Activated B cell treated with CpG ODN at 0.5 μM for 24 hours (primary cell): ENCODE results near the gene GLCCI1. TPM values are rescaled to one million over a fixed set of nuclear protein-coding genes. Genes with fewer than 3 reads are reported as not detected.

ENCODE experiments used
- ATAC-seq: fragments of 200-7000 bp; cut with Tn5 transposase; one replicate; pipeline ENCODE4 v1.10.0; 2021; ENCODE audit warnings: low read depth, mild to moderate bottlenecking, moderate library complexity
- CTCF ChIA-PET: fragments of 350-600 bp; sonication (Branson Sonifier 250); formaldehyde crosslinking; loops from one replicate; lab custom pipeline; 2021; ENCODE audit warnings: antibody characterized with exemption; lab: Charles Lee
- POLR2A ChIA-PET: fragments of 350-600 bp; sonication (Branson Sonifier 250); formaldehyde crosslinking; loops from one replicate; lab custom pipeline; 2021; ENCODE audit warnings: antibody characterized with exemption; lab: Charles Lee
- DNase-seq: peaks from one replicate; pipeline ENCODE4 v3.0.0; 2022
- H3K27ac Mint-ChIP-seq: one replicate; pipeline ENCODE4 v1.8.0; 2020; ENCODE audit warnings: mixed read lengths
- H3K27me3 Mint-ChIP-seq: one replicate; pipeline ENCODE4 v1.8.0; 2021; ENCODE audit warnings: mixed read lengths
- H3K36me3 Mint-ChIP-seq: one replicate; pipeline ENCODE4 v1.8.0; 2021; ENCODE audit warnings: low read depth, mixed read lengths
- H3K4me1 Mint-ChIP-seq: one replicate; pipeline ENCODE4 v1.8.0; 2021; ENCODE audit warnings: mixed read lengths
- H3K4me3 Mint-ChIP-seq: one replicate; pipeline ENCODE4 v1.8.0; 2020; ENCODE audit warnings: mild to moderate bottlenecking, mixed read lengths
- H3K9me3 Mint-ChIP-seq: one replicate; pipeline ENCODE4 v1.8.0; 2020; ENCODE audit warnings: mixed read lengths
- CTCF ChIP-seq: fragments of 200-600 bp; IDR thresholded peaks from one replicate; pipeline ENCODE4 v1.8.0; 2022; ENCODE audit warnings: antibody characterized with exemption, mild to moderate bottlenecking
- intact Hi-C: fragments of 100-400 bp; cut with micrococcal nuclease; formaldehyde crosslinking; loops from one replicate; pipeline ENCODE4 v1.15.1; 2024
- total RNA-seq: library from RNA; stranded (reverse); gene quantifications from 2 replicates; pipeline ENCODE4 v1.2.3, GENCODE V29; 2022

GLCCI1 gene
- total RNA-seq, 1 donor from 2014 or later, result 37.4 TPM

- intact Hi-C loops, result loop anchor here (2.0 kb wide), 1 partner anchor 17 kb away; no protein-coding TSS in a partner anchor
- no peaks in the 10 kb centered on the region for H3K27me3 Mint-ChIP-seq
- no peak overlapping the region for H3K27ac Mint-ChIP-seq
- H3K9me3 Mint-ChIP-seq, result no peaks in the 10 kb centered on the region
- H3K4me3 Mint-ChIP-seq, result no peak overlapping the region
- TF ChIP-seq CTCF, result no peak
- DNase-seq (no peak), ATAC-seq (no peak)
- peaks cover 32% of the 10 kb centered on the region for H3K4me1 Mint-ChIP-seq
- ChIA-PET POLR2A (interaction anchor here (0.5 to 6.7 kb wide), 22 partner anchors 8 to 402 kb away, joined by 3 to 75 read pairs (median 6); partner anchors contain the start of gene UMAD1), CTCF (interaction anchor here (0.6 to 2.2 kb wide), 6 partner anchors 9 to 289 kb away, joined by 3 to 19 read pairs (median 5); no protein-coding TSS in a partner anchor)
- H3K36me3 Mint-ChIP-seq, result no peaks in the 10 kb centered on the region
Measured at GRCh38 chr7:7970237-7970530, 1.6 kb downstream of the GLCCI1 start.

GRCh38 chr7:7970531-7971307, 2.1 kb downstream of the GLCCI1 start:
- Mint-ChIP-seq H3K9me3 (no peaks in the 10 kb centered on the region), H3K27me3 (no peaks in the 10 kb centered on the region), H3K4me3 (no peak overlapping the region), H3K27ac (no peak overlapping the region), H3K4me1 (peaks cover 32% of the 10 kb centered on the region), H3K36me3 (no peaks in the 10 kb centered on the region)
- no peak for TF ChIP-seq CTCF
- ATAC-seq, result no peak
- DNase-seq, result no peak
- POLR2A ChIA-PET, result interaction anchor here (0.5 to 6.7 kb wide), 25 partner anchors 7 to 403 kb away, joined by 3 to 75 read pairs (median 5); partner anchors contain the start of gene UMAD1
- intact Hi-C loops, result loop anchor here (2.0 kb wide), 1 partner anchor 16 kb away; no protein-coding TSS in a partner anchor
- CTCF ChIA-PET, result interaction anchor here (0.6 to 2.2 kb wide), 6 partner anchors 8 to 289 kb away, joined by 3 to 19 read pairs (median 5); no protein-coding TSS in a partner anchor

- no peaks in the 10 kb centered on the region for H3K9me3 Mint-ChIP-seq
- no peak overlapping the region for H3K27ac Mint-ChIP-seq
- intact Hi-C loops, result loop anchor here (2.0 kb wide), 1 partner anchor 15 kb away; no protein-coding TSS in a partner anchor
- POLR2A ChIA-PET, result interaction anchor here (0.6 to 6.7 kb wide), 9 partner anchors 19 to 331 kb away, joined by 3 to 75 read pairs (median 4); partner anchors contain the start of gene UMAD1
- DNase-seq (no peak), ATAC-seq (no peak)
- H3K4me3 Mint-ChIP-seq, result no peak overlapping the region
- CTCF ChIA-PET, result interaction anchor here (1.5 to 2.2 kb wide), 3 partner anchors 64 to 290 kb away, joined by 5 to 19 read pairs (median 5); no protein-coding TSS in a partner anchor
- no peaks in the 10 kb centered on the region for H3K36me3 Mint-ChIP-seq
- H3K4me1 Mint-ChIP-seq, result peaks cover 38% of the 10 kb centered on the region
- no peaks in the 10 kb centered on the region for H3K27me3 Mint-ChIP-seq
- TF ChIP-seq CTCF, result no peak
Measured at GRCh38 chr7:7971308-7972040, 2.9 kb downstream of the GLCCI1 start.

GRCh38 chr7:7972128-7972527, 3.5 kb downstream of the GLCCI1 start:
- Mint-ChIP-seq H3K9me3 (no peaks in the 10 kb centered on the region), H3K27me3 (no peaks in the 10 kb centered on the region), H3K36me3 (no peaks in the 10 kb centered on the region), H3K4me3 (no peak overlapping the region), H3K4me1 (peaks cover 39% of the 10 kb centered on the region), H3K27ac (no peak overlapping the region)
- POLR2A ChIA-PET, result interaction anchor here (0.6 to 1.7 kb wide), 3 partner anchors 76 to 331 kb away, joined by 3 to 4 read pairs (median 3); partner anchors contain the start of gene UMAD1
- DNase-seq (no peak), ATAC-seq (no peak)
- TF ChIP-seq CTCF, result no peak
- CTCF ChIA-PET, result interaction anchor here (0.6 to 1.2 kb wide), 2 partner anchors 37 to 63 kb away, joined by 3 to 5 read pairs; no protein-coding TSS in a partner anchor
- intact Hi-C loops, result no loop called here
